NCI-H2081 (cell line): ENCODE results near the gene TAS2R7.
"Not testable (repeated sequence)": the region's sequence is repeated elsewhere in the genome, so short reads cannot be mapped to it uniquely, and the experiment has no call there.

Experiments used
- DNase-seq, 2 experiments: peaks; one replicate each; lab custom pipeline; 2025; lab: John Stamatoyannopoulos, UW

Gene TAS2R7

GRCh38 chr12:10802587-10802986, at the start of gene TAS2R7:
TAS2R7 (minus strand) TSS chr12:10802627; CDS start chr12:10802570, 57 bp downstream.
- peak in 1 of 2 experiments; percentile 35 for DNase-seq

GRCh38 chr12:10851243-10851858, 48.9 kb upstream of the TAS2R7 start:
- DNase-seq: no peak

- no peak for DNase-seq
Measured at GRCh38 chr12:10849425-10849878, 47.0 kb upstream of the TAS2R7 start, which contains the start of gene PRR4. PRR4 (minus strand) TSS chr12:10849475; CDS start chr12:10849437, 38 bp downstream.

- DNase-seq: no peak
Measured at GRCh38 chr12:10847744-10848143, 45.3 kb upstream of the TAS2R7 start.

- no peak for DNase-seq
Measured at GRCh38 chr12:10842862-10843261, 40.4 kb upstream of the TAS2R7 start.

- no peak for DNase-seq
Measured at GRCh38 chr12:10838461-10838860, 36.0 kb upstream of the TAS2R7 start.

- DNase-seq: no peak
Measured at GRCh38 chr12:10829994-10830393, 27.6 kb upstream of the TAS2R7 start.

- no peak for DNase-seq
Measured at GRCh38 chr12:10826258-10826657, 23.8 kb upstream of the TAS2R7 start, which contains the start of gene TAS2R10. TAS2R10 (minus strand) TSS chr12:10826358; CDS start chr12:10826269, 89 bp downstream.

- no peak for DNase-seq
Measured at GRCh38 chr12:10824957-10825356, 22.5 kb upstream of the TAS2R7 start.

- DNase-seq: no peak
Measured at GRCh38 chr12:10811883-10812536, 9.6 kb upstream of the TAS2R7 start.

GRCh38 chr12:10810068-10810467, 7.6 kb upstream of the TAS2R7 start, which contains the start of gene TAS2R9:
TAS2R9 (minus strand) TSS chr12:10810168; CDS start chr12:10810075, 93 bp downstream.
- no peak for DNase-seq

- DNase-seq: no peak
Measured at GRCh38 chr12:10807186-10807585, 4.8 kb upstream of the TAS2R7 start, which contains the start of gene TAS2R8. TAS2R8 (minus strand) TSS chr12:10807286; CDS start chr12:10806980, 306 bp downstream.

- DNase-seq: no peak
Measured at GRCh38 chr12:10801741-10802140, 686 bp downstream of the TAS2R7 start.

- no peak for DNase-seq
Measured at GRCh38 chr12:10794222-10794621, 8.2 kb downstream of the TAS2R7 start.

- not testable (repeated sequence) for DNase-seq
Measured at GRCh38 chr12:10791769-10792168, 10.7 kb downstream of the TAS2R7 start.

- no peak for DNase-seq
Measured at GRCh38 chr12:10783252-10783651, 19.2 kb downstream of the TAS2R7 start.

- no peak for DNase-seq
Measured at GRCh38 chr12:10779103-10779502, 23.3 kb downstream of the TAS2R7 start.

- DNase-seq: peak; percentile 29 to 43
Measured at GRCh38 chr12:10771132-10771733, 31.2 kb downstream of the TAS2R7 start.

- no peak for DNase-seq
Measured at GRCh38 chr12:10759657-10760056, 42.8 kb downstream of the TAS2R7 start.

GRCh38 chr12:10756194-10756593, 46.2 kb downstream of the TAS2R7 start:
- DNase-seq: no peak

GRCh38 chr12:10753059-10753458, 49.4 kb downstream of the TAS2R7 start:
- DNase-seq: no peak
